GM19238 (cell line): Measurements from ENCODE around the gene SENP1.

Experiments used
- DNase-seq: peaks from one replicate; pipeline ENCODE4 v3.0.0; 2011; ENCODE audit warnings: low spot score; ENCODE audit not compliant: insufficient read length

SENP1 gene

GRCh38 chr12:48001505-48002413 is 104.1 kb downstream of the SENP1 start:
- no peak for DNase-seq

GRCh38 chr12:48000878-48001504 is 104.9 kb downstream of the SENP1 start:
- no peak for DNase-seq

- DNase-seq = no peak
Observed at GRCh38 chr12:47999816-48000215, 106.1 kb downstream of the SENP1 start.

GRCh38 chr12:47997321-47997720 is 108.6 kb downstream of the SENP1 start:
- DNase-seq = no peak

- no peak for DNase-seq
Observed at GRCh38 chr12:47995981-47996401, 109.9 kb downstream of the SENP1 start.

- DNase-seq = no peak
Observed at GRCh38 chr12:47993491-47993890, 112.4 kb downstream of the SENP1 start.
